HS-27A (cell line): ENCODE results near the gene LRRFIP1.
"Not testable (repeated sequence)": the region's sequence is repeated elsewhere in the genome, so short reads cannot be mapped to it uniquely, and the experiment has no call there.

ENCODE experiments used
- DNase-seq: peaks from one replicate; pipeline ENCODE4 v3.0.0-alpha.2; 2012; ENCODE audit warnings: low read depth, missing footprints

LRRFIP1 gene

GRCh38 chr2:237745250-237745613 lies 117.8 kb downstream of the LRRFIP1 start:
- DNase-seq, result no peak

- DNase-seq, result no peak
These were observed 119.1 kb downstream of the LRRFIP1 start for GRCh38 chr2:237746302-237747080.

GRCh38 chr2:237747189-237747588 lies 119.8 kb downstream of the LRRFIP1 start:
- no peak for DNase-seq

- no peak for DNase-seq
These were observed 121.6 kb downstream of the LRRFIP1 start for GRCh38 chr2:237749002-237749401.

GRCh38 chr2:237749961-237750360 lies 122.6 kb downstream of the LRRFIP1 start:
- DNase-seq, result no peak

GRCh38 chr2:237750441-237750840 lies 123.1 kb downstream of the LRRFIP1 start:
- DNase-seq, result not testable (repeated sequence)

GRCh38 chr2:237752761-237753165 lies 125.4 kb downstream of the LRRFIP1 start:
- DNase-seq, result no peak

GRCh38 chr2:237754182-237754581 lies 126.8 kb downstream of the LRRFIP1 start:
- no peak for DNase-seq

- no peak for DNase-seq
These were observed 127.3 kb downstream of the LRRFIP1 start for GRCh38 chr2:237754626-237755248.

- DNase-seq, result no peak
These were observed 130.2 kb downstream of the LRRFIP1 start for GRCh38 chr2:237757616-237758015.

- no peak for DNase-seq
These were observed 130.8 kb downstream of the LRRFIP1 start for GRCh38 chr2:237758185-237758584.

GRCh38 chr2:237759176-237759575 lies 131.8 kb downstream of the LRRFIP1 start:
- no peak for DNase-seq

GRCh38 chr2:237760506-237761502 lies 133.4 kb downstream of the LRRFIP1 start:
- DNase-seq, result no peak

GRCh38 chr2:237762291-237763182 lies 135.2 kb downstream of the LRRFIP1 start:
- DNase-seq, result not testable (repeated sequence)

GRCh38 chr2:237763812-237764211 lies 136.4 kb downstream of the LRRFIP1 start:
- DNase-seq, result no peak

GRCh38 chr2:237765122-237765521 lies 137.7 kb downstream of the LRRFIP1 start:
- DNase-seq, result not testable (repeated sequence)

- no peak for DNase-seq
These were observed 138.5 kb downstream of the LRRFIP1 start for GRCh38 chr2:237765875-237766274.

GRCh38 chr2:237766340-237766739 lies 139.0 kb downstream of the LRRFIP1 start:
- DNase-seq, result no peak

- DNase-seq, result no peak
These were observed 145.1 kb downstream of the LRRFIP1 start for GRCh38 chr2:237772513-237772912.

- DNase-seq, result no peak
These were observed 146.4 kb downstream of the LRRFIP1 start for GRCh38 chr2:237773826-237774225.

GRCh38 chr2:237774811-237775553 lies 147.6 kb downstream of the LRRFIP1 start:
- no peak for DNase-seq
